Measurements from ENCODE around the gene OR6K2. TPM values are rescaled to one million over a fixed set of nuclear protein-coding genes. Genes with fewer than 3 reads are reported as not detected.

The OR6K2 gene
- total and polyA plus RNA-seq, 2 experiments from 2014 or later = not detected

DNA sequence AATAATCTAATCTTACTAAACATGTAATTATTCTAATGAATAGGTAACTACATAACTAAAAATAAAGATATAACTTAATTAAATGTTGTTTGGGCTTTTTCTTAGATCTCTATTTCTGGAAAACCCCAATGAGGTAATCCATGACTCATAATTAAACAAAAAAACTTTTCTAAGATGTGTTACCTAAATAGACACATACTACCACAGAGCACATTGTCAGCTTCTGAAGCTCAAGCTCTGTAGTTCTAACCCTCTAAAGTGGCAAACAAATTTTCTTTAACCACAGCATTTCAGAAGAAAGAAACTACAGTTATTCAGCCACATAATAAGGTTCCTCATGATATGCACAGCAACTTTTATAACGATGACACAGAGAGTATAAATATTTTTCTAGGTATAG, 15.9 kb upstream of the OR6K2 start:
- H3K4me3 ChIP-seq = no peak overlapping the region
- no peaks in the 10 kb centered on the region for H3K36me3 ChIP-seq
- no peaks in the 10 kb centered on the region for H3K4me1 ChIP-seq (ENCODE audit: low read depth)
- H3K27me3 ChIP-seq = peaks cover 4% of the 10 kb centered on the region
- TF ChIP-seq CTCF (IDR thresholded peaks at IDR 0.05; ENCODE audit: low read depth, low read length) = no peak
- no peak overlapping the region for H3K27ac ChIP-seq
- H3K9me3 ChIP-seq (ENCODE audit: low read depth) = no peaks in the 10 kb centered on the region
- no peak for DNase-seq (ENCODE audit: low read depth in 1 of 2, low spot score in 1 of 2)

- H3K27me3 ChIP-seq = peaks cover under 1% of the 10 kb centered on the region
- TF ChIP-seq CTCF (IDR thresholded peaks at IDR 0.05; ENCODE audit: low read depth, low read length) = no peak
These were observed 14.3 kb upstream of the OR6K2 start for GRCh38 chr1:158714754-158715153.

DNA sequence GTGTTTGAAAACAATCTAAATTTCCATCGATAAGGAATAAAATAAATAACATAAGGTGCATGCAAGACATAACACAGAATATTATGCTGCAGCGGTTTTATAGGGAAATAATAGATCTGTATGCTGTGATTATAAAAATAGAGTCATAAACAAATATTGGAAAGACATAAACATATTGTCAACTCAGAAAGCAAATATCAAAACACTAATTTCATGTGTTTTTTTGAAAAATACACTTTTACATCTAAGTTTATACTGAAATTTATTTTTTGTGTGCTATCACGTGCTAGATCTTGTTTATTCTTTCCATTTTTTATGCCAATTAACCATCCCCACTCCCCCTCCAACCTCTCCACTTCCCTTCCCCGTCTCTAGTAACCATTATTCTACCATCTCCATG, 10.6 kb upstream of the OR6K2 start:
- no peaks in the 10 kb centered on the region for H3K9me3 ChIP-seq (ENCODE audit: low read depth)
- H3K4me1 ChIP-seq (ENCODE audit: low read depth) = no peaks in the 10 kb centered on the region
- no peaks in the 10 kb centered on the region for H3K27me3 ChIP-seq
- DNase-seq (ENCODE audit: low read depth in 1 of 2, low spot score in 1 of 2) = no peak
- no peak overlapping the region for H3K4me3 ChIP-seq
- H3K27ac ChIP-seq = no peak overlapping the region
- no peaks in the 10 kb centered on the region for H3K36me3 ChIP-seq
- TF ChIP-seq CTCF (IDR thresholded peaks at IDR 0.05; ENCODE audit: low read depth, low read length) = no peak

More at GRCh38 chr1:158714754-158715153, 14.3 kb upstream of the OR6K2 start:
- Histone ChIP-seq H3K27ac (no peak overlapping the region), H3K36me3 (no peaks in the 10 kb centered on the region), H3K9me3 (ENCODE audit: low read depth) (no peaks in the 10 kb centered on the region), H3K4me3 (no peak overlapping the region), H3K4me1 (ENCODE audit: low read depth) (no peaks in the 10 kb centered on the region)
- DNase-seq (ENCODE audit: low read depth in 1 of 2, low spot score in 1 of 2) = no peak

GRCh38 chr1:158706096-158706495, 5.6 kb upstream of the OR6K2 start:
- Histone ChIP-seq H3K4me3 (no peak overlapping the region), H3K4me1 (ENCODE audit: low read depth) (no peaks in the 10 kb centered on the region), H3K27me3 (no peaks in the 10 kb centered on the region), H3K36me3 (no peaks in the 10 kb centered on the region), H3K27ac (no peak overlapping the region), H3K9me3 (ENCODE audit: low read depth) (no peaks in the 10 kb centered on the region)
- TF ChIP-seq CTCF (IDR thresholded peaks at IDR 0.05; ENCODE audit: low read depth, low read length) = no peak
- DNase-seq (ENCODE audit: low read depth in 1 of 2, low spot score in 1 of 2) = no peak

GRCh38 chr1:158694596-158694995, 5.9 kb downstream of the OR6K2 start:
- no peak overlapping the region for H3K27ac ChIP-seq
- no peak overlapping the region for H3K4me3 ChIP-seq
- no peaks in the 10 kb centered on the region for H3K9me3 ChIP-seq (ENCODE audit: low read depth)
- no peaks in the 10 kb centered on the region for H3K36me3 ChIP-seq
- no peak for TF ChIP-seq CTCF (IDR thresholded peaks at IDR 0.05; ENCODE audit: low read depth, low read length)
- H3K27me3 ChIP-seq = no peaks in the 10 kb centered on the region
- DNase-seq (ENCODE audit: low read depth in 1 of 2, low spot score in 1 of 2) = no peak
- peaks cover 8% of the 10 kb centered on the region for H3K4me1 ChIP-seq (ENCODE audit: low read depth)

GRCh38 chr1:158692356-158692755, 8.1 kb downstream of the OR6K2 start:
- Histone ChIP-seq H3K36me3 (no peaks in the 10 kb centered on the region), H3K27me3 (no peaks in the 10 kb centered on the region), H3K4me1 (ENCODE audit: low read depth) (peaks cover 8% of the 10 kb centered on the region), H3K9me3 (ENCODE audit: low read depth) (no peaks in the 10 kb centered on the region), H3K4me3 (no peak overlapping the region), H3K27ac (no peak overlapping the region)
- TF ChIP-seq CTCF (IDR thresholded peaks at IDR 0.05; ENCODE audit: low read depth, low read length) = no peak
- no peak for DNase-seq (ENCODE audit: low read depth in 1 of 2, low spot score in 1 of 2)
